Left ventricle myocardium superior (tissue), 1 donor: Measurements from ENCODE around the gene SRF. TPM values are rescaled to one million over a fixed set of nuclear protein-coding genes. Genes with fewer than 3 reads are reported as not detected.
A peak's percentile ranks its signal among the peaks of the same experiment; 100 is the strongest.

Experiments used
- ATAC-seq: fragments of 200-7000 bp; cut with Tn5 transposase; one replicate; pipeline ENCODE4 v1.9.1; 2020; ENCODE audit warnings: mild to moderate bottlenecking, moderate library complexity
- DNase-seq: peaks from one replicate; pipeline ENCODE4 v3.0.0-alpha.2; 2020
- intact Hi-C: fragments of 100-400 bp; cut with micrococcal nuclease; formaldehyde crosslinking; loops from one replicate; pipeline ENCODE4 v1.11.0; 2022
- total RNA-seq: library from RNA; stranded (reverse); fragmentation: NEBNext Ultra II Directional; extraction: Animal tissue kit (Norgen Biotek cat#: 25700); gene quantifications from one replicate; pipeline ENCODE4 v1.2.1, GENCODE V29; 2021
- donor health status: DM: no; HTN: yes; CAD: no; lungs with severe emphysema.

The SRF gene
- total RNA-seq, 1 donor from 2014 or later = 78.7 TPM

GRCh38 chr6:43178951-43179830 is 8.1 kb downstream of the SRF start:
- DNase-seq = no peak
- intact Hi-C loops = no loop called here
- no peak for ATAC-seq

GRCh38 chr6:43180058-43180457 is 9.0 kb downstream of the SRF start:
- DNase-seq = no peak
- intact Hi-C loops = no loop called here

GRCh38 chr6:43180985-43181384 is 9.9 kb downstream of the SRF start:
- no peak for DNase-seq
- ATAC-seq = no peak

More at GRCh38 chr6:43180058-43180457, 9.0 kb downstream of the SRF start:
- ATAC-seq = no peak

GRCh38 chr6:43181621-43181941 is 10.5 kb downstream of the SRF start:
- intact Hi-C loops = no loop called here
- ATAC-seq (no peak), DNase-seq (no peak)

More at GRCh38 chr6:43180985-43181384, 9.9 kb downstream of the SRF start:
- intact Hi-C loops = no loop called here

GRCh38 chr6:43181942-43182860 is 11.1 kb downstream of the SRF start, which contains the start of gene CUL9:
CUL9 (plus strand) TSS chr6:43182196; CDS start chr6:43184311, 2,115 bp downstream.
- DNase-seq (peak; percentile 93), ATAC-seq (peak; percentile 98)
- intact Hi-C loops = no loop called here

- intact Hi-C loops = no loop called here
- ATAC-seq (no peak), DNase-seq (no peak)
Observed at GRCh38 chr6:43183441-43183840, 12.4 kb downstream of the SRF start.

GRCh38 chr6:43184268-43184985 is 13.4 kb downstream of the SRF start:
- intact Hi-C loops = no loop called here
- ATAC-seq (no peak), DNase-seq (no peak)

- intact Hi-C loops = no loop called here
- DNase-seq = no peak
Observed at GRCh38 chr6:43185391-43185985, 14.4 kb downstream of the SRF start.

GRCh38 chr6:43186019-43186418 is 14.9 kb downstream of the SRF start:
- DNase-seq (no peak), ATAC-seq (no peak)
- intact Hi-C loops = no loop called here

More at GRCh38 chr6:43185391-43185985, 14.4 kb downstream of the SRF start:
- no peak for ATAC-seq

- intact Hi-C loops = no loop called here
- ATAC-seq = no peak
- no peak for DNase-seq
Observed at GRCh38 chr6:43186706-43187105, 15.6 kb downstream of the SRF start.

GRCh38 chr6:43187821-43188220 is 16.8 kb downstream of the SRF start:
- ATAC-seq (no peak), DNase-seq (no peak)
- intact Hi-C loops = no loop called here

- DNase-seq (no peak), ATAC-seq (no peak)
- intact Hi-C loops = no loop called here
Observed at GRCh38 chr6:43188426-43188825, 17.4 kb downstream of the SRF start.

GRCh38 chr6:43189776-43190304 is 18.8 kb downstream of the SRF start:
- intact Hi-C loops = no loop called here
- peak; percentile 46 for ATAC-seq
- no peak for DNase-seq

- ATAC-seq = no peak
- intact Hi-C loops = no loop called here
Observed at GRCh38 chr6:43192911-43193310, 21.8 kb downstream of the SRF start.

GRCh38 chr6:43193929-43194328 is 22.9 kb downstream of the SRF start:
- no peak for ATAC-seq
- intact Hi-C loops = no loop called here

More at GRCh38 chr6:43192911-43193310, 21.8 kb downstream of the SRF start:
- no peak for DNase-seq

GRCh38 chr6:43196337-43196736 is 25.3 kb downstream of the SRF start:
- intact Hi-C loops = no loop called here
- ATAC-seq (no peak), DNase-seq (no peak)

More at GRCh38 chr6:43193929-43194328, 22.9 kb downstream of the SRF start:
- no peak for DNase-seq

GRCh38 chr6:43199912-43200311 is 28.8 kb downstream of the SRF start:
- DNase-seq = no peak
- no peak for ATAC-seq
- intact Hi-C loops = no loop called here

- DNase-seq = no peak
Observed at GRCh38 chr6:43200541-43200940, 29.5 kb downstream of the SRF start.

GRCh38 chr6:43202451-43202850 is 31.4 kb downstream of the SRF start:
- DNase-seq (no peak), ATAC-seq (no peak)
- intact Hi-C loops = no loop called here

More at GRCh38 chr6:43200541-43200940, 29.5 kb downstream of the SRF start:
- intact Hi-C loops = no loop called here
- ATAC-seq = no peak
